ENCODE data around the gene BSND. TPM values are rescaled to one million over a fixed set of nuclear protein-coding genes. Genes with fewer than 3 reads are reported as not detected.

BSND gene
- total RNA-seq, 4 donors from 2014 or later: not detected

DNA sequence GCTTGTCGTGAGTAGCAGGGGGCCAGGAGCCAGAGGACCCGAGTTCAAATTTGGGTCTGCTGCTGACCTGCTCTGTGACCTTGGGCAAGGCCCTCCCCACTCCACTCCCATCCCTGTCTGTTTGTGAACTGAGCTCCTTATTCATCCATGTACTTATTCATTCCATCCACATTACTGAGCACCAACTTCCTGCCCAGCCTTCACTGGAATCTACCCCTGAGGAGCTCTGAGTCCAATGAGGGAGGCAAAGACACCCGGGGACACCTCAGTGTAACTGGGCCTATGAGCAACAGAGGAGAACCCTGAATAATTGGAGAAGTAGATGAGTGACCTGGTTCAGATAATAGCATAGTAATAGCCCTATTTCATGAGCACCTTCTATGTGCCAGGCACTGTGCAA is 8.9 kb downstream of the BSND start:
- TF ChIP-seq, protein P1, sequence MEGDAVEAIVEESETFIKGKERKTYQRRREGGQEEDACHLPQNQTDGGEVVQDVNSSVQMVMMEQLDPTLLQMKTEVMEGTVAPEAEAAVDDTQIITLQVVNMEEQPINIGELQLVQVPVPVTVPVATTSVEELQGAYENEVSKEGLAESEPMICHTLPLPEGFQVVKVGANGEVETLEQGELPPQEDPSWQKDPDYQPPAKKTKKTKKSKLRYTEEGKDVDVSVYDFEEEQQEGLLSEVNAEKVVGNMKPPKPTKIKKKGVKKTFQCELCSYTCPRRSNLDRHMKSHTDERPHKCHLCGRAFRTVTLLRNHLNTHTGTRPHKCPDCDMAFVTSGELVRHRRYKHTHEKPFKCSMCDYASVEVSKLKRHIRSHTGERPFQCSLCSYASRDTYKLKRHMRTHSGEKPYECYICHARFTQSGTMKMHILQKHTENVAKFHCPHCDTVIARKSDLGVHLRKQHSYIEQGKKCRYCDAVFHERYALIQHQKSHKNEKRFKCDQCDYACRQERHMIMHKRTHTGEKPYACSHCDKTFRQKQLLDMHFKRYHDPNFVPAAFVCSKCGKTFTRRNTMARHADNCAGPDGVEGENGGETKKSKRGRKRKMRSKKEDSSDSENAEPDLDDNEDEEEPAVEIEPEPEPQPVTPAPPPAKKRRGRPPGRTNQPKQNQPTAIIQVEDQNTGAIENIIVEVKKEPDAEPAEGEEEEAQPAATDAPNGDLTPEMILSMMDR (IDR thresholded peaks at IDR 0.05 in 4 of 5, conservative IDR thresholded peaks at IDR 0.05 in 1 of 5): no peak
- TF ChIP-seq POLR2A (IDR thresholded peaks at IDR 0.05): no peak
- in situ Hi-C loops (cut with MboI; ENCODE audit: low sequenced_read_pairs in 4 of 4) (no loop called here), intact Hi-C loops (cut with DNase I; ENCODE audit: low total_unique reads) (no loop called here)
- no peaks in the 10 kb centered on the region for H3K4me1 ChIP-seq
- no peaks in the 10 kb centered on the region for H3K9me3 ChIP-seq
- no peaks in the 10 kb centered on the region for H3K27me3 ChIP-seq
- ATAC-seq: no peak
- no peaks in the 10 kb centered on the region for H3K36me3 ChIP-seq
- no peak overlapping the region for H3K27ac ChIP-seq
- no peak overlapping the region for H3K4me3 ChIP-seq
- no peak for DNase-seq

DNA sequence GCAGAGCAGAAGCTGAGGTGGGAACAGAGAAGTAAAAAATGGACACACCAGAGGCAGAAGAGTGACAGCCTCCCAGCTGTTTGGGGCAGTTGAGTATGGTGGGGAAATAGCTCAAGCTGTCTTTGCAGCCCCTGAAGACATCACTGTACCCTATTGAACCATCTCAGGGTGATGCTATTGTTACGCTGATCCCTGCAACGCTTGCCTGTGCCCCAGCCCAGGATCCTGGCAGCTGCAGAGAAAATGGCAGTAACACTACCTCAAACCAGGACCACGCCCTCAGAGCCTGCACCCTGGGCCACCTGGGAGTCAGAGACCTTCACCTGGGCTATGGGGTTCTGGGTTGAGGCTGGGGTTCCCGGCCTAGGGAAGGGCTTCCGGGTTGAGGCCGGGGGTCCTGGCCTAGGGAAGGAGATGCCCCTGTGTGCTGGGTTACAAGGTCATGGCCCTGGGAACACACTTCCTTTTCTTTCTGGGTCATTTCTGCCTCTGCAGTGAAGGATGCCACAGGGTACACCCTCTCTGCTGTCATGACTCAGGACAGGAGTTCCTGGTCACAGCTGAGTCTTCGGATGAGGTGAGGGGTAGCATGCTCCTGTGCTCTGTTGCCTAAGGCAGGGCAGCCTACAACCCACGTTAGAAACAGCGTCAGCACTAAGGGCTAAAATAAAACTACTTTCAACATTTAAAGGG is 11.6 kb downstream of the BSND start:
- H3K27ac ChIP-seq: no peak overlapping the region
- no peak for TF ChIP-seq POLR2A (IDR thresholded peaks at IDR 0.05)
- TF ChIP-seq, protein P1 (IDR thresholded peaks at IDR 0.05 in 4 of 5, conservative IDR thresholded peaks at IDR 0.05 in 1 of 5): no peak
- H3K27me3 ChIP-seq: no peaks in the 10 kb centered on the region
- no peaks in the 10 kb centered on the region for H3K9me3 ChIP-seq
- no peak for ATAC-seq
- H3K4me3 ChIP-seq: no peak overlapping the region
- in situ Hi-C loops (cut with MboI; ENCODE audit: low sequenced_read_pairs in 4 of 4) (no loop called here), intact Hi-C loops (cut with DNase I; ENCODE audit: low total_unique reads) (no loop called here)
- no peaks in the 10 kb centered on the region for H3K36me3 ChIP-seq
- no peaks in the 10 kb centered on the region for H3K4me1 ChIP-seq
- DNase-seq: no peak

DNA sequence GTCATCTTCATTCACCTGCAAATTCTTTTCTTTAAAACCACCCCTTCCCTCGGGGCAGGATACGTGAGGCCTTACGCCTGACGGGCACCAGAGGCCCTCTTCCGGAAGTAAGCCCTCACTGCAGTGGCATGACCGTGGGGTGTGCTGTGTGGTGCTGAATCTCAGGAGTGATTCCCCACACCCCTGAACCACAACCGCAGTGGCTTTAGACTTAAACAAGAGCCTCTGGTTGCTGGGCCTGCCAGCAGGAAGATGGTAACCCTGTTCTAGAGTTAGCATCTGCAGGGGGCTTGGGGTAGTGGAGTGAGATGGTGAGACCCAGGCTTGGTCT is 12.1 kb downstream of the BSND start:
- Histone ChIP-seq H3K9me3 (no peaks in the 10 kb centered on the region), H3K4me1 (no peaks in the 10 kb centered on the region), H3K27ac (no peak overlapping the region), H3K4me3 (no peak overlapping the region), H3K36me3 (no peaks in the 10 kb centered on the region), H3K27me3 (no peaks in the 10 kb centered on the region)
- no peak for DNase-seq
- in situ Hi-C loops (cut with MboI; ENCODE audit: low sequenced_read_pairs in 4 of 4) (no loop called here), intact Hi-C loops (cut with DNase I; ENCODE audit: low total_unique reads) (no loop called here)
- TF ChIP-seq, protein P1 (IDR thresholded peaks at IDR 0.05 in 4 of 5, conservative IDR thresholded peaks at IDR 0.05 in 1 of 5): no peak
- no peak for TF ChIP-seq POLR2A (IDR thresholded peaks at IDR 0.05)
- no peak for ATAC-seq

DNA sequence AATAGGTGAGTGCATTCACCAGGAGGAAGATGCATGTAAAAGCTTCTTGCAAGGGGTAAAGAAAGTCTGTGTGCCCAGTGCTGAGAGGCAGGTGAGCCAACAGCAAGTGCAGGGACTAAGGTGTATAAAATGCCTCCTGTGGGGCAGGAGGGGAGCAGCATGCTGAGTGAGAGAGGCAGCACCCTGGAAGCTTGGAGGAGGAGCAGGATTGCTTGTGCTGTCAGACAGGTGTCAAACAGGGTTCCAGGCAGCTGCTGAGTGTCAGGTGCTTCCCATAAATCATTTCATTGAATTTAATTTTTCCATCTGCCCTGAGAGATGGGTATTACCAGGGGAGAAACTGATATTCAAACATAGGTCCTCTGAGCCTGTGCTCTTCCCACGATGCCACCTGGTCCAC is 13.9 kb downstream of the BSND start:
- DNase-seq: no peak
- no peak for ATAC-seq
- TF ChIP-seq POLR2A (IDR thresholded peaks at IDR 0.05): no peak
- TF ChIP-seq, protein P1 (IDR thresholded peaks at IDR 0.05 in 4 of 5, conservative IDR thresholded peaks at IDR 0.05 in 1 of 5): no peak

DNA sequence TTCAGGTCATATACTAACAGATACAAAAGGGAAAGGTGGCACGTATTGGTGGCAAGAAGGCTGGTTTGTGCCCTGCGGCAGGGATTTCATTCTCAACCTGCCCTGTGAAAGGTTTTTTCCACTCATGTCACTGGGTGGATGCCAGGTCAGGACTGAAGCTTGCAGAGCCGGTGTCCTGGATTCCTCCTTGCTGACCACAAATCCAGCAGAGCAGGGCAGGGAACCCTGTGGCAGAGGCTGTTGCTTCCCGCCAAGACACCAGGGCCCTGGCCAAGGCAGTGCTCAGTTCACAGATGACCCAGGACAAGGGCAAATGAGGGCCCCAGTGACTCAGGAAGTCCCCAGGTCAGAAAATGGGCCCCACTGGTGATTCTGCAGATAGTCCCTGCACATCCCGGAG is 16.4 kb downstream of the BSND start:
- no peak for DNase-seq
- H3K36me3 ChIP-seq: no peaks in the 10 kb centered on the region
- no peaks in the 10 kb centered on the region for H3K27me3 ChIP-seq
- in situ Hi-C loops (cut with MboI; ENCODE audit: low sequenced_read_pairs in 4 of 4): no loop called here
- TF ChIP-seq, protein P1 (IDR thresholded peaks at IDR 0.05 in 4 of 5, conservative IDR thresholded peaks at IDR 0.05 in 1 of 5): no peak
- no peak for TF ChIP-seq POLR2A (IDR thresholded peaks at IDR 0.05)
- no peaks in the 10 kb centered on the region for H3K9me3 ChIP-seq
- intact Hi-C loops (cut with DNase I; ENCODE audit: low total_unique reads): no loop called here
- no peak for ATAC-seq
- no peaks in the 10 kb centered on the region for H3K4me1 ChIP-seq
- no peak overlapping the region for H3K4me3 ChIP-seq
- no peak overlapping the region for H3K27ac ChIP-seq

More for the DNA sequence above, 13.9 kb downstream of the BSND start:
- Histone ChIP-seq H3K27me3 (no peaks in the 10 kb centered on the region), H3K9me3 (no peaks in the 10 kb centered on the region), H3K4me1 (no peaks in the 10 kb centered on the region), H3K4me3 (no peak overlapping the region), H3K27ac (no peak overlapping the region), H3K36me3 (no peaks in the 10 kb centered on the region)
- intact Hi-C loops (cut with DNase I; ENCODE audit: low total_unique reads) (no loop called here), in situ Hi-C loops (cut with MboI; ENCODE audit: low sequenced_read_pairs in 4 of 4) (no loop called here)

All from gastrocnemius medialis (tissue), 4 donors.